Ovary (tissue), 9 donors: Measurements from ENCODE around the gene ADISSP. TPM values are rescaled to one million over a fixed set of nuclear protein-coding genes. Genes with fewer than 3 reads are reported as not detected.
A peak's percentile ranks its signal among the peaks of the same experiment; 100 is the strongest.

ENCODE experiments used
- DNase-seq, 5 donors: peaks; one replicate each; pipeline ENCODE4 v3.0.0-alpha.2; 2019 to 2020
- H3K27ac ChIP-seq, 2 donors: fragments of 200-600 bp; one replicate each; pipeline versions ENCODE4 v1.5.1 to v1.8.0; 2019 to 2022
- H3K27me3 ChIP-seq: fragments of 200-600 bp; one replicate; pipeline ENCODE4 v1.8.0; 2022
- H3K36me3 ChIP-seq: fragments of 200-600 bp; sonication (generic); one replicate; pipeline ENCODE4 v1.5.1; 2019
- H3K4me1 ChIP-seq: one replicate; pipeline ENCODE4 v1.8.1; 2013; ENCODE audit warnings: mild to moderate bottlenecking, moderate library complexity; ENCODE audit not compliant: insufficient read depth
- H3K4me3 ChIP-seq: fragments of 200-600 bp; sonication (generic); one replicate; pipeline ENCODE4 v1.5.1; 2017
- H3K9me3 ChIP-seq, 2 donors: fragments of 200-600 bp in 1 of 2; sonication (generic) in 1 of 2; one replicate each; pipeline versions ENCODE4 v1.5.1 to v1.8.1; 2013 to 2019; ENCODE audit warnings: mild to moderate bottlenecking in 1 of 2, moderate library complexity in 1 of 2
- EP300 ChIP-seq: sonication (generic); formaldehyde crosslinking; IDR thresholded peaks from one replicate; pipeline ENCODE4 v1.6.1; 2017; ENCODE audit warnings: antibody characterized with exemption
- POLR2A ChIP-seq: fragments of 450-650 bp; IDR thresholded peaks from one replicate; pipeline ENCODE4 v1.6.1; 2017; ENCODE audit warnings: antibody characterized with exemption, mild to moderate bottlenecking, moderate library complexity
- WGBS, 3 donors: extraction: QIAGEN DNeasy Blood & Tissue Kit in 1 of 3; methylation state at CpG; one replicate each; pipeline versions ENCODE4 v1.1.5 to v1.1.7; 2013 to 2017; 5-methylcytosine and 5-hydroxymethylcytosine counted together
- intact Hi-C, 4 donors: fragments of 100-400 bp; cut with DNase I; formaldehyde crosslinking; loops; one replicate each; pipeline versions ENCODE4 v1.11.0 to v1.15.1; 2022 to 2023
- polyA plus RNA-seq, 2 donors: library from polyadenylated mRNA; stranded (reverse); fragments of 200-250 nt in 1 of 2; fragments of 350-450 nt in 1 of 2; fragmentation: Illumina TruSeq in 1 of 2; extraction: RNeasy Lipid Tissue Mini Kit (QIAGEN cat#74804) in 1 of 2; gene quantifications; one replicate each; pipeline ENCODE4 v1.2.3, GENCODE V29; 2013 to 2014
- total RNA-seq, 7 donors: library from RNA; depleted of rRNA in 2 of 7; stranded (reverse); fragments of >200 nt in 2 of 7; fragmentation: NEBNext Ultra II Directional in 3 of 7; extraction: Animal tissue kit (Norgen Biotek cat#: 25700) in 3 of 7; gene quantifications; one replicate each; pipeline versions ENCODE4 v1.1.0 to v1.2.4, GENCODE V29; 2016 to 2023
- TF ChIP-seq, protein P1 (sequence below), 3 donors: fragments of 450-650 bp in 2 of 3; fragments of 200-600 bp in 1 of 3; IDR thresholded peaks; one replicate each; pipeline versions ENCODE4 v1.5.1 to v1.8.0; 2016 to 2022; ENCODE audit warnings: antibody characterized with exemption in 3 of 3, mild to moderate bottlenecking in 1 of 3
- donor health status: DM: no; HTN: no; CAD: no; lungs with moderate emphysema.
- donor health status: DM: no; HTN: no; CAD: no.
- donor health status: Bipolar disorder and iron deficiency.
- donor health status: DM: yes; HTN: yes; CAD: no.
- donor health status: DM: no; HTN: no; CAD: no.
- donor health status: DM: yes; HTN: yes; CAD: no.

Gene ADISSP
- total and polyA plus RNA-seq, 9 donors: 11.5 to 124 (median 69.1) TPM

DNA sequence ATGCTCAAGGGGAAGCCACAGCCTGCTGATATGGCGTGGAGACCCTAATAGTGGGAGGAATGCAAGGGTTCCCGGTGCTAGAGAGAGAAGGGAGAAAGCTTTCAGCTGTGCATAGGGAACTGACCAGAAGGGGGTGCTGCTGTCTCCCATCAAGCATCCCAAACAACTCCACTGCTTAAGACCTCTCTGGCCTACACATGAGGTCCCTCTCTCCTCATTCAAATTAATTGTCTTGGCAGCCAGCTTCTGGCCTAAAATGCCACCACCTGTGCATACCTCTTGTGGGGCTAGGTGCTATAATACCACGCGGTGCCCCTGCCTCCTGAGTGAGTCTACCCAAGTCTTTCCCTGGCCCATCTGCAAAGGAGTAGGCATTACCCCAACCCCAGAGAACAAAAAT, 14.5 kb downstream of the ADISSP start:
- 38 to 42% (median 41%) methylated on average over 4 of the region's 4 CpGs for WGBS, 3 donors
- no peak for TF ChIP-seq EP300
- TF ChIP-seq, protein P1, sequence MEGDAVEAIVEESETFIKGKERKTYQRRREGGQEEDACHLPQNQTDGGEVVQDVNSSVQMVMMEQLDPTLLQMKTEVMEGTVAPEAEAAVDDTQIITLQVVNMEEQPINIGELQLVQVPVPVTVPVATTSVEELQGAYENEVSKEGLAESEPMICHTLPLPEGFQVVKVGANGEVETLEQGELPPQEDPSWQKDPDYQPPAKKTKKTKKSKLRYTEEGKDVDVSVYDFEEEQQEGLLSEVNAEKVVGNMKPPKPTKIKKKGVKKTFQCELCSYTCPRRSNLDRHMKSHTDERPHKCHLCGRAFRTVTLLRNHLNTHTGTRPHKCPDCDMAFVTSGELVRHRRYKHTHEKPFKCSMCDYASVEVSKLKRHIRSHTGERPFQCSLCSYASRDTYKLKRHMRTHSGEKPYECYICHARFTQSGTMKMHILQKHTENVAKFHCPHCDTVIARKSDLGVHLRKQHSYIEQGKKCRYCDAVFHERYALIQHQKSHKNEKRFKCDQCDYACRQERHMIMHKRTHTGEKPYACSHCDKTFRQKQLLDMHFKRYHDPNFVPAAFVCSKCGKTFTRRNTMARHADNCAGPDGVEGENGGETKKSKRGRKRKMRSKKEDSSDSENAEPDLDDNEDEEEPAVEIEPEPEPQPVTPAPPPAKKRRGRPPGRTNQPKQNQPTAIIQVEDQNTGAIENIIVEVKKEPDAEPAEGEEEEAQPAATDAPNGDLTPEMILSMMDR (IDR thresholded peaks at IDR 0.05): peak; percentile 51 to 66 (median 53)
- peak; percentile 13 for TF ChIP-seq POLR2A
- no peak overlapping the region for H3K4me3 ChIP-seq
- H3K9me3 ChIP-seq: no peaks in the 10 kb centered on the region
- DNase-seq: peak; percentile 53 to 78 (median 68)
- intact Hi-C loops: no loop called here
- H3K27ac ChIP-seq: no peak overlapping the region
- no peaks in the 10 kb centered on the region for H3K36me3 ChIP-seq
- no peaks in the 10 kb centered on the region for H3K4me1 ChIP-seq
- no peaks in the 10 kb centered on the region for H3K27me3 ChIP-seq

DNA sequence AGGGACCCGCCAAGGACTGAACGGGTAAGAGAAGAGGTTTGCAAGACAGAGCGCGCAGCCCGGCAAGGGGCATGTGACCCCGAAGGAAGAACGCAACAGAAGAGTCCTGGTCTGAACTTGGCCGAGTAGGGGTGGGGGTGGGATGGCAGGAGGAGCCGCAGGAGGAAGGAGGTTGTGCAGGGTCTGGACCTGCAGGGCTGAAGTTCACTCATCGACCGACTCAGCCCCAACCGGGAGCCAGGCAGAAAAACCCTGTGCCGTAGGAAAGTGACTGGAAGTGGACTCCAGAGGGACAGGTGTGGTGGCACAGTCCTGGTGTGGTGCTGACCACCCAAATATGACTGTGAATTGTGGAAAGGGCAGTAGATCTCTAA, 15.2 kb downstream of the ADISSP start:
- intact Hi-C loops: no loop called here
- Histone ChIP-seq H3K27ac (no peak overlapping the region), H3K36me3 (no peaks in the 10 kb centered on the region), H3K4me1 (no peaks in the 10 kb centered on the region), H3K4me3 (no peak overlapping the region), H3K27me3 (no peaks in the 10 kb centered on the region), H3K9me3 (no peaks in the 10 kb centered on the region)
- TF ChIP-seq EP300 (no peak), POLR2A (no peak)
- TF ChIP-seq, protein P1 (IDR thresholded peaks at IDR 0.05): no peak
- no peak for DNase-seq
- 65 to 82% (median 66%) methylated on average over 13 of the region's 13 CpGs for WGBS, 3 donors

DNA sequence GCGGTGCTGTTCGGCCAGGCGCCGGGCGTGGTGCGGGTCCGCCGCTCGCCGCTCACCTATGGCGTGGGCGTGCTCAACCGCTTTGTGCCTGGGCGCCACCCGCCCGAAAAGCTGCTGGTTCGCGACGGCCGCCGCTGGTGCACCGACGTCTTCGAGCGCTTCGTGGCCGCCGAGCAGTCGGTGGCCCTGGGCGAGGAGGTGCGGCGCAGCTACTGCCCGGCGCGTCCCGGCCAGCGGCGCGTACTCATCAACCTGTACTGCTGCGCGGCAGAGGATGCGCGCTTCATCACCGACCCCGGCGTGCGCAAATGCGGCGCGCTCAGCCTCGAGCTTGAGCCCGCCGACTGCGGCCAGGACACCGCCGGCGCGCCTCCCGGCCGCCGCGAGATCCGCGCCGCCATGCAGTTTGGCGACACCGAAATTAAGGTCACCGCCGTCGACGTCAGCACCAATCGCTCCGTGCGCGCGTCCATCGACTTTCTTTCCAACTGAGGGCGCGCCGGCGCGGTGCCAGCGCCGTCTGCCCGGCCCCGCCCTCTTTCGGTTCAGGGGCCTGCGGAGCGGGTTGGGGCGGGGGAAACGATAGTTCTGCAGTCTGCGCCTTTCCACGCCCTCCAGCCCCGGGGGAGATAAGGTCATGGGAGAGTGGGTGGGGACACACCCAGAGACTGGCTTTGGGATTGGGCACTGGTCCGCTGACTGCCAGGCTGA, 15.7 kb downstream of the ADISSP start:
- DNase-seq: no peak

DNA sequence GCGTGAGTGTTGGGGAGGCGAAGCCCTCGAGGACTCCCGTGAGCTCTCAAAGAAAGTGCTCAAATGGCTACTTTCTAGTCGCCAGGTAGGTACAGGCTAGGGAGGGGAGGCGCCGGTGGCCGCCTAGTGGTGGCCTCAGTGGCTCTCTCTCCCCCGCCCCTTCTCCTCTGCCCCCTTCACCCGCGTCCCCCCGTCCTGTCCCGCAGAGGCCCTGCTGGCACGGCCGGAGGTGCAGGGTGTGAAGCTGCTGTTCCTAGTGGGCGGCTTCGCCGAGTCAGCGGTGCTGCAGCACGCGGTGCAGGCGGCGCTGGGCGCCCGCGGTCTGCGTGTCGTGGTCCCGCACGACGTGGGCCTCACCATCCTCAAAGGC, 16.3 kb downstream of the ADISSP start:
- Histone ChIP-seq H3K4me1 (no peaks in the 10 kb centered on the region), H3K27me3 (no peaks in the 10 kb centered on the region), H3K9me3 (no peaks in the 10 kb centered on the region), H3K4me3 (no peak overlapping the region), H3K27ac (no peak overlapping the region), H3K36me3 (no peaks in the 10 kb centered on the region)
- DNase-seq: no peak
- intact Hi-C loops: no loop called here
- TF ChIP-seq, protein P1 (IDR thresholded peaks at IDR 0.05): no peak
- TF ChIP-seq POLR2A (no peak), EP300 (no peak)
- 84 to 86% (median 85%) methylated on average over 29 to 31 of the region's 31 CpGs for WGBS, 3 donors

More for the DNA sequence above, 15.7 kb downstream of the ADISSP start:
- Histone ChIP-seq H3K27ac (no peak overlapping the region), H3K27me3 (no peaks in the 10 kb centered on the region), H3K4me1 (no peaks in the 10 kb centered on the region), H3K36me3 (no peaks in the 10 kb centered on the region), H3K4me3 (no peak overlapping the region), H3K9me3 (no peaks in the 10 kb centered on the region)
- TF ChIP-seq POLR2A (no peak), EP300 (no peak)
- TF ChIP-seq, protein P1 (IDR thresholded peaks at IDR 0.05): no peak
- WGBS, 3 donors: 76 to 80% (median 78%) methylated on average over 70 to 95 of the region's 95 CpGs
- intact Hi-C loops: no loop called here
